Brain pericyte (primary cell): ENCODE measurements around the gene ZNF3.
"Not testable (repeated sequence)": the region's sequence is repeated elsewhere in the genome, so short reads cannot be mapped to it uniquely, and the experiment has no call there.

Experiments used
- DNase-seq: peaks from one replicate; pipeline ENCODE4 v3.0.0-alpha.2; 2012; ENCODE audit warnings: low read depth, low spot score

Gene ZNF3

DNA sequence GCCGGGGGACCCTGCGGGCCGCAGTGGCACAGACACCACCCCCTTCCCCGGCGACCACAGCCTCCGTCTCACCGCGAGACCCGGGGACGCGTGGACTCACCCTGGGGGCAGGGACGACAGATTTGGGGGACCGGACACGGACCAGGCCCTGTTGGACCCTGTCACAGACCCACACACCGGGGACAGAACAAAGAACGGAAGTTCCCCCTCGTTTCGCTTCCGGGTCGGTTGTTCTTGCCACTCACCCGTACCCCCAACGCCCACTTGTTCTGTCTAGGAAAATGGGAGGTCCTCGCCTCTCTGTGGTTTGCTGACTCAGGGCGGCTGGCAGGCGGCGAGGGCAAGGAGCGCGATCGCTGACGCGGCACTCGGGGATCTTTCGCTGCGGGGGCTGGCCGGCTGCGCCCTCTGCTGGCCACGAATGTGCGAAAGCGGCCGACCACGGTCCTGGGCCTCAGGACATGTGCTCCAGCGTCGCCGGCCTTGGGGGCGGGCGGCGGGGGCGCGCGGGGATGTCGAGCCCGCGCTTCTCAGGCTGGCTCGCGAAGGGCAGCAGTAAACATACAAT, at the start of gene ZNF3:
ZNF3 (minus strand) TSS at position 189 of the 568 bp plus-strand sequence. CDS start 4,366 bp downstream, outside the sequence.
- peak; percentile 97 for DNase-seq

DNA sequence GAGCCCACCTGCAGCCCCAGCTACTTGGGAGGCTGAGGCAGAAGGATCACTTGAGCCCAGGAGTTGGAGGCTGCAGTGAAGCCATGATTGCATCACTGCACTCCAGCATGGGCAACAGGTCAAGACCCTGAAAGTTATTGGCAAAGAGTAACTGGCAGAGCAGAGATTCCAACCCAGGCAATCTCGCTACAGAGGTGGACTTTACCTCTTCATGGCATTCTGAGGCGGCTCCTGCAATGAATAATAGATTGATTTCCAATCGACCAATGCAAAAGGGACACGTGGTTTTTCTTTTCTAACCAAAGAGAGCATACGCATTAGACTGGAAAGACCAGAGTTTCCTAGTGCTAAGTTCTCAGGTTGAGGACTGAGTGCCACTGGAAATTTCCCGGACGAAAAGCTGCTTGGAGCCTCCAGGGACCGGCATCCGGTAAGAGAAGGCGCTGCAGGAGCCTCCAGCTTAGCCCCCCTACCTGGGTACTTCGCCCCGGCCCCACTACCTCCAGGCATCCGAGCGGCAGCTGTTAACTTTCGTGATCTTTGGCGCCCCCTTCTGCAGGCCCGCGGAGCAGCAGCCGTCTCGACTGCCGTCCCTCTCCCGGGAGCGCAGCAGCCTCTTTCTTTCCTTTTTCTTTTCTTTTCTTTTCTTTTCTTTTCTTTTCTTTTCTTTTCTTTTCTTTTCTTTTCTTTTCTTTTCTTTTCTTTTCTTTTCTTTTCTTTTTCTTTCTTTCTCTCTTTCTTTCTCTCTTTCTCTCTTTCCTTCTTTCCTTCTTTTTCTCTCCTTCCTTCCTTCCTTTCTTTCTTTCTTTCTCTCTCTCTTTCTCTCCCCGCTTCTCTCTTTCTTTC, 49.3 kb upstream of the ZNF3 start:
- no peak for DNase-seq

DNA sequence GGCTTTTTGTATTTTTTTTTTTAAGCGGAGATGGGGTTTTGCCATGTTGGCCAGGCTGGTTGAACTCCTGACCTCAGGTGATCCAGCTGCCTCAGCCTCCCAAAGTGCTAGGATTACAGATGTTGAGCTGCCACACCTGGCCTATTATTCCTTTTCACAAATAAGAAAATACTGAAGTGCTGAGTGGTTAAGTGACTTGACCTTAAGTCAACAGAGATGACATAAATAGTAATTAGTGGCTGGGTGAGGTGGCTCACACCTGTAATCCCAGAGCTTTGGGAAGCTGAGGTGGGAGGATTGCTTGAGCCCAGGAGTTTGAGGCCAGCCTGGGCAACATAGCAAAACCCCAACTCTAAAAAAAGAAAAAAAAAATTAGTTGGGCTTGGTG, 48.7 kb upstream of the ZNF3 start:
- DNase-seq, result not testable (repeated sequence)

DNA sequence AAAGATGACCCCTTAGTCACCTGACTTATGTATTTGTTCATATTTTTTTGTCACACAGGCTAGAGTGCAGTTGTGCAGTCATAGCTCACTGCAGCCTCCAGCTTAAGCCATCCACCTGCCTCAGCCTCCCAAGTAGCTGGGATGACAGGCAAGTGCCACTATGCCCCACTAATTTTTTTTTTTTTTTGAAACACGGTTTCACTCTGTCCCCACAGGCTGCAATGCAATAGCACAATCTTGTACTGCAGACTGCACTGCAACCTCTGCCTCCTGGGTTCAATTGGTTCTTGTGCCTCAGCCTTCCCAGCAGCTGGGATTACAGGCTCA, 47.1 kb upstream of the ZNF3 start:
- DNase-seq, result no peak

DNA sequence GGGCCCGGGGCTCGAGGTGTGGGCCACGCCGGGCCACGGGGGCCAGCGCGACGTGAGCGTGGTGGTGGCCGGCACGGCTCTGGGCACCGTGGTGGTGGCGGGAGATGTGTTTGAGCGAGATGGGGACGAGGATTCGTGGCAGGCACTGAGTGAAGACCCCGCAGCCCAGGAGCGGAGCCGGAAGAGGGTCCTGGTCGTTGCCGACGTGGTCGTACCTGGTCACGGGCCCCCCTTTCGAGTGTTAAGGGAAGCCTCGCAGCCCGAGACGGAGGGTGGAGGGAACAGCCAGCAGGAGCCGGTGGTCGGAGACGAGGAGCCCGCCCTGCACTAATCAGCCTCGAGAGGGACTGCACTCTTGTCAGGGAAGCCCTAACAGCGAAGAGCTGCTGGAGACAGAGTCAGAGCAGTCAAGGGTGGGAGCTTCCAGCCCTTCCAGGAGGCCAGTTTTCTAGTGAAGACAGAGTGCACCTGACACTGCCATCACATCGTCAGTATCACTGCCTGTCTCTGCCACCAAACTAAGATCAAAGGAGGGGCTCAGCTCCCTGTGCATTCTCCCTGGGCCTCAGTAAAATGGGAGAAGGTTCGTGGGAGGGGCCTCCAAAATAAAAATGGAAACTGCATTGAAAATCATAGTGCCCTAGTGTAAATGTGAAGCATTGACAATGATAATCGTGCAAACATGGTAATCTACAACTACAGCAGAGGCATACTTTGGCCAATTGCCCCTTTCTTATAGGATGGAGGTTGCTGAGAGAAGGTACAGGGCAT, 46.5 kb upstream of the ZNF3 start:
- DNase-seq, result no peak

DNA sequence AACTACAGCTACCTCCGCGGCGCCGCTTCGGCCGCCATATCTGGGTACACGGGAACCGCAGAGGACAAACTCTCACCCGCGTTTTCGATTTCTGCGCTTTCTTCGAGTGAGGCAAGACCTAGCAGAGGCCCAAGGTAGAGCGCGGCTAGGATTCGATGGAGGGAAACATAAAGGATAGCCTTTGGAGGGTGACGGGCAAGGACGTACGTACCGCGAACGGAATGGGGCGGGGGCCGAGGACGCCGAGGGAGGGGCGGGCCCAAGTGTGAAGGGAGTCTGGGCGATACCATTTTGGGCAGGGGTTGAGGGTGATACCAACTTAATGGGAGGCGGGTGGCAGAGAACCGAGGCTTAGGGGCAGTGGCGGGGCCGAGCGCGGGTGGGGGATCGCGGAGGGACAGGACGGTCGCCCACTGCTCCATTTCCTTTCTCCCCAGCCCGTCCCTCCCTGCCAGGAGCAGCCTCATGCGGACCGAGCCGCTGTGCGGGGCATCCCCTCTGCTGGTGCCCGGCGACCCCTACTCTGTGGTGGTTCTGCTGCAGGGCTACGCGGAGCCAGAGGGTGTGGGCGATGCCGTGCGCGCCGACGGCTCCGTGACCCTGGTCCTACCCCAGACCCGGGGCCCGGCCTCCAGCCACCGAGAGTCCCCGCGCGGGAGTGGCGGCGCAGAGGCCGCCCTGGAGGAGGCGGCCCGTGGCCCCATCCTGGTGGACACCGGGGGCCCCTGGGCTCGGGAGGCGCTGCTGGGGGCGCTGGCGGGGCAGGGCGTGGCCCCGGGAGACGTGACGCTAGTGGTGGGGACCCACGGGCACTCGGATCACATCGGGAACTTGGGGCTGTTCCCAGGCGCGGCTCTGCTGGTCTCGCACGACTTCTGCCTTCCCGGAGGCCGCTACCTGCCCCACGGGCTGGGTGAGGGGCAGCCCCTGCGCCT, 45.7 kb upstream of the ZNF3 start, which contains the start of gene MBLAC1:
MBLAC1 (plus strand) TSS at position 37 of the 935 bp plus-strand sequence; CDS start at position 466, 429 bp downstream.
- DNase-seq, result peak; percentile 75

DNA sequence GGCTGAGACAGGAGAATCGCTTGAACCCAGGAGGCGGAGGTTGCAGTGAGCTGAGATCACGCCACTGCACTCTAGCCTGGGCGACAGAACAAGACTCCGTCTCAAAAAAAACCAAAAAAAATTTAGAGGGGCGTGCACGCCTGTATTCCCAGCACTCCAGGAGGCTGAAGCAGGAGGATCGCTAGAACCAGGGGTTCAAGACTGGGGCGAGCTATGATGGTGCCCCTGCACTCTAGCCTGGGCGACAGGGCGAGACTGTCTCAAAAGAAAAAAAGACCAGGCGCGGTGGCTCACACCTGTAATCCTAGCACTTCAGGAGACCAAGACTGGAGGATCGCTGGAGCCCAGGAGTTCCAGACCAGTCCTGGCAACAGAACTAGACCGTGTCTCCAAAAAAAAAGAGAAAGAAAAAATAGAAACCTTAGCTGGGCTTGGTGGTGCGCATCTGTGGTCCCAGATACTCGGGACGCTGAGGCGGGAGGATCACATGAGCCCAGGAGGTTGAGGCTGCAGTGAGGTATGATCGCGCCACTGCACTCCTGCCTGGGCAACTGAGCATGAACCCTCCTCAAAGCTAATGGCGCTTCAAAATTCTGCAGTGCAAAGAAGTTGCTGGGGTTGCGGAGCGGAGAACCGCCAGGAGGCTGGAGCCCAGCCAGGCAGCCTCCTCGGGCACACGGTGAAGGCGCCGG, 44.9 kb upstream of the ZNF3 start:
- DNase-seq, result no peak

DNA sequence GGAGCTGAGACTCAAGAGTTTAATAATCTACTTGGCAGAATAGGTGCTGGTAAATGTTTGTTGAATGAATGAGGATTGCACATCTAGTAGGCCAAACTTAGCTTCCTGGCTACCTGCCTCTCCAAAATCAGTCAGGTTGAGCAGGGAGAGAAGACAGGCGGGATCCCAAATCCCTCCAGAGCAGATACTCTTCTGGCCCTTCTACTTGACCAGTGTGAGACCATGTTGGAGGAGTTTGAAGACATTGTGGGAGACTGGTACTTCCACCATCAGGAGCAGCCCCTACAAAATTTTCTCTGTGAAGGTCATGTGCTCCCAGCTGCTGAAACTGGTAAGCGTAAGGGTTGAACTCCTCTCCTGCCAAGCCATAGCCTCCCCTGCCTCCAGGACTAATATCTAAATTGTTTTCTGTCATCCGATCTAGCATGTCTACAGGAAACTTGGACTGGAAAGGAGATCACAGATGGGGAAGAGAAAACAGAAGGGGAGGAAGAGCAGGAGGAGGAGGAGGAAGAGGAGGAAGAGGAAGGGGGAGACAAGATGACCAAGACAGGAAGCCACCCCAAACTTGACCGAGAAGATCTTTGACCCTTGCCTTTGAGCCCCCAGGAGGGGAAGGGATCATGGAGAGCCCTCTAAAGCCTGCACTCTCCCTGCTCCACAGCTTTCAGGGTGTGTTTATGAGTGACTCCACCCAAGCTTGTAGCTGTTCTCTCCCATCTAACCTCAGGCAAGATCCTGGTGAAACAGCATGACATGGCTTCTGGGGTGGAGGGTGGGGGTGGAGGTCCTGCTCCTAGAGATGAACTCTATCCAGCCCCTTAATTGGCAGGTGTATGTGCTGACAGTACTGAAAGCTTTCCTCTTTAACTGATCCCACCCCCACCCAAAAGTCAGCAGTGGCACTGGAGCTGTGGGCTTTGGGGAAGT, 43.0 kb upstream of the ZNF3 start:
- no peak for DNase-seq

DNA sequence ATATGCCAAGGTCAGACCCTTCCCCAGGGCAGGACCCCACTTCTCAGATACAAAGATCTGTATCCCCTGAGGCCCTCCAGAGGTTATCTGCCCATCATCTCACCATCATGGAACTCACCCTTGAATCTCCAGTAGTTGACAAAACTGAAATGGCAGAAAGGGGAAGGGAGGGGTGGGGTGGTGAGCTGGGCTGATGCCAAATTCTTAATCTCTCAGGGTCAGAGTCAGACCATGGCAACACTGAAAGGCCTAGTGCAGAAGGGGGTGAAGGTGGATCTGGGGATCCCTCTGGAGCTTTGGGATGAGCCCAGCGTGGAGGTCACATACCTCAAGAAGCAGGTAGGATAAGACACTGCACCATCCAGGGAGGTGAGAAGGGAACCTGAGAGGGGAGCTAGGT, 41.0 kb upstream of the ZNF3 start:
- no peak for DNase-seq

DNA sequence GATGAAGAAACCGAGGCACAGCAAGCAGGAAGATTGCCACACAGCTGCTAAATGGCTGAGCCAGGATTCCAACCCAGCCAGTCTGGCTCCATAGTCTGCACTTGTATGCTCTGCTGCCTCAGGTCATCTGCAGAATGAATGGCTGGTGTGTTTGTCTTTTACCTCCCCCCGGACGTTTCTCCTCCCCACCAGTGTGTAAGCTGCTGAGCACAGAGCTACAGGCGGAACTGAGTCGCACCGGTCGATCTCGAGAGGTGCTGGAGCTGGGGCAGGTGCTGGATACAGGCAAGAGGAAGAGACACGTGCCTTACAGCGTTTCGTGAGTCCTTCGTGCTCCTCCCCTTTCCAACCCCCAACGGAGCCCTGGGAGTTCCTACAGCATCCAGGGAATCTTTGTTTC, 40.5 kb upstream of the ZNF3 start:
- no peak for DNase-seq

DNA sequence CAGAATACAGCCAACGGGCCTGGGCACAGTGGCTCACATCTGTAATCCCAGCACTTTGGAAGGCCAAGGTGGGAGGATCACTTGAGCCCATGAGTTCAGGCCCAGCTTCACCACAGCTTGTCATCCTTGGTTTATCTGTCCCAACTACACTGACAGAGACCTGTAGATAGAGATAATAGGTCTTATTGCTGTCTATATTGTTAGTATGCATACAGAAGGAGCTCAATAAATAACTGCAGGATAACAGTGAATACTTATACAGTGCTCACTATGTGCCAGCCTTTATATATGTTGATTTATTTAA, 39.2 kb upstream of the ZNF3 start:
- no peak for DNase-seq

DNA sequence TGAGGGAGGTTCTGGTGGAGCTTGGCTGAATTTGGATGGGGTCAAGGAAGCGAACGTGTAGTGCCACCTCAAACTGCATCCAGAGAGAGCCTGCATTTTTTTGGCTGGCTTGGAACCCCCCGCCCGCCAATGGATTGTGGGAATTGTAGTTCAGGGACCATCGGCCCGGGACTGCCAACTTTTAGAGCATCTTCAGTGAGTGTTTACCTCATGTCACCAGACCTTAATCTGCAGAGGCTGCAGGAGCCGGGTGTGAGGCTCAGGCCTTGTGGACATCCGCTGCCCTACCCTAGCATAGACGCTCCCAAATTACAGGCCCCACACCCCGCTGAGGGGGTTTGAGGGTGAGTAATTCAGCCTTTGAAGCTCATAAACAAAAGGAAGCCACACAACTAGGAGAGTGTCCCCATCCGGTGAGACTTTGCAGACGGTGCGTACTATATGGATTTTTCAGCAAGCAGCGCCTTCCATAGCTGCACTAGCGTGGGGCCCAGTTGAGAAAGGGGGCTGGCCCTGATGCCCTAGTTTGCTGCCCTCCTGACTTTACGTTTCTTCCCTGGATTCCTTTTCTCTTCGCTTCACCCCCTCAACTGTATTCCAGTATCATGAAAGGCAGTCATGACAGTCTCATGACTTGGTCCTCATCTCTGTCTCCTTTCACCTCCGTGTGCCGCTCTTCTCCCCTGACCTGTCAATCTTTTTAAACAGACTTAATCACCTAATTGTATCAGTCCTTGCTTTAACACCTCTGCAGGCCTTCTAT, 38.6 kb upstream of the ZNF3 start:
- DNase-seq, result no peak

DNA sequence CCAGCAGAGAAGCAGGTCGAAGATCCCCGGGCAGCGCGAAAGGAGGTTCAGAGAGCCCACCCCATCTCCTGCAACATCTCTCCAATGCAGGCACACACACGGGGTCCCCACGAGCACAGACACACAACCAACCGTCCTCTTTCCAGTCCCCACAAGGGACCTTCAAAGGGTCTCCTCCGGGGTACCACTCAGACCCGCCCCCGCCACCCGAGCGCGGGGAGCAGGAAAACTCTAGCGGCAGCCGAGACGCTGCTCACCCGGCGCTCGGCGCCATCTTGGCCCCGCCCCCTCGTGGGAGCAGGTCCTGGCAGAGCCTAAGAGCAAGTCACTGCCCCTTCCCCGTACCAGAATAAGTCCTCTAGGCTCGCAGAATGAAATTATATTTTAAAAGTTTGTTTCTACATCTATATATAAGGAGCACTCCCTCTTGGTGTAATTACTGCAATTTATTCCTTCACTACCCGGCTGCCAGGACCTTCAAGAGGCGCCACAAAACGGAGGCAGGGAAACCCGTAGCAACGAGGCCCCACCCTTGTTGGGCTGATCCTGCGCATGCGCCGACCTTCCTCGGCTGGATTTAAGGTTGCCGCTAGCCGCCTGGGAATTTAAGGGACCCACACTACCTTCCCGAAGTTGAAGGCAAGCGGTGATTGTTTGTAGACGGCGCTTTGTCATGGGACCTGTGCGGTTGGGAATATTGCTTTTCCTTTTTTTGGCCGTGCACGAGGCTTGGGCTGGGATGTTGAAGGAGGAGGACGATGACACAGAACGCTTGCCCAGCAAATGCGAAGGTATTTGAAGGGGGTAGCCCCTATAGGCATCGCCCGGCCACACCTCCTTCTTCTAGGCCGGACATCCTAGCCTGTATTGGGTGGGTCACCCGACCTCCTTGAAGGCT, 37.8 kb upstream of the ZNF3 start, which contains the start of the genes CNPY4 and TAF6:
CNPY4 (plus strand) TSS at position 563 of the 898 bp plus-strand sequence; CDS start at position 674, 111 bp downstream.
TAF6 (minus strand) TSS at position 287 of the 898 bp plus-strand sequence. CDS start 5,149 bp downstream, outside the sequence.
- DNase-seq, result peak; percentile 87

DNA sequence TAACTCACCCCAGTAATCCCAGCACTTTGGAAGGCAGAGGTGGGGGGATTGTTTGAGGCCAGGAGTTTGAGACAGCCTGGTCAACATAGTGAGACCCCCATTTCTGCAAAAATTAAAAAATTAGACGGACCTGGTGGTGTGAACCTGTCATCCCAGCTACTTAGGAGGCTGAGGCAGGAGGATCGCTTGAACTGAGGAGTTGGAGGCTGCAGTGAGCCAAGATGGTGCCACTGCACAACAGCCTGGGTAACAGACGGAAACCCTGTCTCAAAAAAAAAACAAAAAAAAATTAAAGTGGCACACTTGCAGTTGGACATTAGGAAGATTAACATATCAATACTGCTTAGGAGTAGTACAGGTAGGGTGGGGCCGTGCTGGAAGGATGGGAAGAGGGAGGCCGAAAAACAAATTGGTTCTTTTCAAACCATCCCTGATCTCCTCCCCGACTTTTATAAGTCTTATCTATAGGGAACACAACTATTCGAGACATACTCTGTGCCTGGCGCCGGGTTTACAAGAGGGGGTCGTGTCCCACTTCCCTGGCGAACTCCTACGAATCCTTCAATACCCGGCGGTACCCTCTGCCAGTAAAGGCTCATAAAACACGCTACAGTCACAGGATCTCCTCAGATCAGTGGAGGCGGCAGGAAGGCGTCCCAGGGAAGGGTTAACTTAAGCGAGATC, 37.0 kb upstream of the ZNF3 start:
- no peak for DNase-seq

DNA sequence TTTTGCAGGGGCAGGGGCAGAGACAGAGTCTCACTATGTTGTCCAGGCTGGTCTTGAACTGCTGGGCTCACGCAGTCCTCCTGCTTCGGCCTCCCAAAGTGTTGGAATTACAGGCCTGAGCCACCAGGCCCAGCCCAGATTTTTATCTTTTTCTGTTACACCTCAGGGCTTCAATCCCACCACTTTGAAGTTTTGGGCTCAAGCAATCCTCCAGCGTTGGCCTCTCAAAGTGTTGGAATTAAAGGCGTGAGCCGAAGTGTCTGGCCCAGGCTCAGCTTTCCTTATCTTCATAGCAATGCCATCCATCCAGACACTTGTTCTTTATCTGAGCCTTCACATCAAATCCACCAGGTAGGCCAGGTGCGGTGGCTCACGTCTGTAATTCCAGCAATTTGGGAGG, 33.5 kb upstream of the ZNF3 start:
- DNase-seq, result no peak

DNA sequence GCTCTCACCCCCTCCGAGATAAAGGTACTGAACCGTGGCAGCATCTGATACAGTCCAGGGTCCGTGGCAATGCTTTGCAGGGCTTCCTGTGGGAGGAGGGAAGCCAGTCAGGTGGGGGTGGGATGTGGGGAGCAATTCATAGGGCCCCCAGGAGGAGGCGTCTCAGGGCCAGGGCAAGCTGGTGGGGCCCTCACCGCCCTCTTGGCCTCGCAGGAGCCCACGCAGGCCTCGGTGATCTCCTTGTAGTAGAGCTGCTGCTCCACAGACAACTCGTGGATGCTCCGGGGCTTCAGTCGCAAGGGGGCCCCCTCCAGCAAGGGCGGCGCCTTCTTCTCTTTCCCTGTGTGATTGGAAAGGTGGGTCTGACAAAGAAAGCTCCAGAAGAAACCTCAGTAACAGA, 30.4 kb upstream of the ZNF3 start:
- DNase-seq, result no peak

DNA sequence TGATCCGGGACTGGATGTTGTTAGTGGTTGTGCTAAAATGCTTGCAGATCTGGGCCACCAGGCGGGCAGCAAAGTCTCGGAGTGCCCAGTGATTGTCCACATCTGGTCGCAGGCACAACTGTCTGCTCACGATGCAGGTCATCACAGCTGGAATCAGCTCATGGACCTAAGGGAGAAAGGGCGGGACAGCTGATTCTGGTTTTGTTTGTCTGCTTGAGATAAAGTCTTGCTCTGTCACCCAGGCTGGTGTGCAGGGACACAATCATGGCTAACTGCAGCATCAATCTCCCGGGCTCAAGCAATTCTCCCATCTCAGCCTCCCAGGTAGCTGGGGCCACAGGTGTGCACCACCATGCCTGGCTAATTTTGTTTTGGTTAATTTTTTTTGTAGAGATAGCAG, 29.6 kb upstream of the ZNF3 start:
- no peak for DNase-seq
